Stimulated activated CD4-positive, alpha-beta T cell treated with anti-CD3 and anti-CD28 coated beads, TNF-alpha, amount 100 ng/mL, for 24 hours (primary cell): ENCODE measurements around the gene GPR63.

Source experiments
- DNase-seq, 3 experiments: peaks; one replicate each; pipeline ENCODE4 v3.0.0-alpha.2; 2020; ENCODE audit warnings: low read depth in 3 of 3

Gene GPR63

DNA sequence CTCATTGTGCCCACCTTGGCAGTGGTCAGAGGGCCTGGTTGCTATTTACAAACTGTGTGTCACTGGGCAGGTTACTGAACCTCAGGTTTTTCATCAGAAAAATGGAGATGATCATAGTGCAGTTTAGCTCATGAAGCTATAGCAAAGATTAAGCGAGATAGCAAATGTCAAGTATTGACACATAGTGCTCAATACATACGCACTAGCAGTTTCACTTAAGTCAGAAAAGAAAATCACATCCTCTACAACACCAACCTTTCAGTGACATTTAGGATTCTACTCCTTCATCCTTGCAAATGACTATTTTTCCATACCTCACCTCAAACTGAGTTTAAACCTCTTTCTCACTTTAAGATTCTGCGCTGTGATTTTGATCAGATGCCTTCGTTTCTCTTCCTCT is 16.2 kb downstream of the GPR63 start:
- DNase-seq: no peak

DNA sequence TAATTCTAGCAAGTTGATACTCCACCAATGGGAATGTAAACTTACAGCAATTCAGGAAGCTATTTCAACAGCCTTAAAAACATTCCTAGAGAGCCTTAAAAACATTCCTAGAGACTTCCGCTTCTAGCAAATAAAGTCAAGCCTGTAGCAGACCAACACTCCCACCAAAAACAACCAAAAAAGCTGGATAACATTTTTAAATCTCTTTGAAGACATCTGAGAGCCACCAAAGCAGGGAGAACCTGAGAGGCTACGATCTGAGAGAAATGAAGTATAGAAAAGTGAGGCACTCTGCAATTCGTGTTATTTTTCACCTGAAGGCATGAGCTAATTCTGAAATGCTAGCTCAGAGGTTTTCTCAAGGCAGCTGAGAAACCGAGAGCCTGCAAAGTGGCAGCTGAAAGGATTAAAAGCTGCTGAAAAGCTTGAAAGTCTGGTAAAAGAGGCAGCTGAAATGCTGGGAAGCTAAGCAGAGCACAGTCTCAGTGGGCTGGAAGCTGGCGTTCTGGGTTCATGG is 20.9 kb downstream of the GPR63 start:
- DNase-seq: no peak

DNA sequence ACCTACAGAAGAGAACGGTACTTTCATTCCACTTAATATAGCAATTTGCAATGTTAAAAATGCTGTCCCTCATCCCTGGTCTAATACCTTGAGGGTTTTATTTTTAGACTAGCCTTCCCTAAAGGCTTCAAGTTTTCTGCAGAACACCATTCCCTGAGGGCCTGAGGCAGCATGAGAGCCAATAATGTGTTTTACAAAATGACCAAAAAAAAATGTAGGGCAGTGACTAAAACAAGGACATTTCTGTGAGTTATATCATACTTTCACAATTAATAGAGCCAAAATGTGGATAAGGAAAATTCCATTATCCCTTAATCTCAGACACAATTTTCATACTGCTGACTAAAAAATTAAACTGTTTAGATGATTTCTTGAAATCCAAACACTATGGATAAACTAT is 22.7 kb downstream of the GPR63 start:
- DNase-seq: no peak

DNA sequence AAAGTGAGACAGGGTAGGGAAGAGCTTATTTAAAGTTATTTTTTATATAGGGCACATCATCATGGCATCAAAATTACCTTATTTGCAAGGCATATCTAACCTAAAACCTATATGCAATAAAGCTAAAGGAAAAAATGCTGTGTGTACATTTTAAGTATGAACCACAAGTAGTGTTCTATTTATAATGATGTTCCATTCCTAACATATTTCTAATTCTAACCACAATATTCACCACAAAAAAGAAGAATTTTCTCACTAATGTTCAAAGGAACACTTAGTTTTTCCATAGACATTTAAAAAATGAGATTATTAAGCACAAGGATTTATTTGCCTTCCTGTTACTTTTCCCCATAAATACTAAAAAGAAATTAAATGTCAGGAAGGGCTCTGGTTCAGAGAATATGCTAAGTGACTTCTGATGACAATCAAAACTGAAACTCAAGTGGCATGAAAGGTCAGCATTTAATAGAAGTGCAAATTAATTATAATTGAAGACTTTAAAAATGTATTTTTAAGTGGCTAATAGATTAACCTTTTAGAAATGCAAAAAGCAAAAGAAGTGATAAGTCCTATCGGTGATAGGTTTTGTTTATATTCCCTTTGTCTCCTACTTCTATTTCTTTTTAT is 25.1 kb downstream of the GPR63 start:
- no peak for DNase-seq

- no peak for DNase-seq
These were observed 25.6 kb downstream of the GPR63 start for GRCh38 chr6:96811670-96812069.

DNA sequence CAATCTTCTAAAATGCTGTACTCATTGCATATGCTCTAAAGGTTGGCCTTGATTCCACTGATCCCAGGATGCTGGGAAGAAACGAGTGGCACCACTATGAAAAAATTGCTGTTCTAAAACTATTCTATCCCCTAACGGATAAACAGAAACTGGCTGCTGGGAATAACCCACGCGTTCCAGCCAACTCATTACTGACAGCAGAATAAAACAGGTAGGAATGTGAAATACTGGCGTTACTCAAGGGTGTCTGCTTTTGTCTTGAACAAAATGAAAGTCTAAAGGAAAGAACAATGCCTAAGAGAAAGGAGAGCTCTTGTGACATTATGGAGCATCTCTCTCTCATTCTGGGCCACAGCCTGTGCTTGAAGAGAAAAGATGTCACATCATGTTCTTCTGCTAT is 26.1 kb downstream of the GPR63 start:
- no peak for DNase-seq

DNA sequence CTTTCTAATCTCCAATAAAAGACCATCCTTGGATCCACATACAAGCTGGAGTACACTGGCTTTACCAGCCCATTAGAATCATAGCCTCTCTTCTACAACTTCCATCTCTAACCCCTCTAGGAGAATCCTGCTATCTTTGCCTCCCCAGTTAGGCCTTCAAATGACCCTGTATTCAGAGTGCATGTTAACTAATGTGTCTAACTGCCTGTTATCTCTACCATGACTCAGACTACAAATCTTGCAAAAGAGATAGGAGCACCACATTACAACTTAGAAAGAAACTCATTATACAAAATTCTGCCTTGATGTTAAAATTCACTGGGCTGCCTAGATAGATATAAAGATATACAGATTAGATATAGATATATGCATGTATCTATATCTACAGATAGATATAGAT is 28.2 kb downstream of the GPR63 start:
- DNase-seq: no peak

- no peak for DNase-seq
These were observed 34.2 kb downstream of the GPR63 start for GRCh38 chr6:96803106-96803481.

GRCh38 chr6:96795481-96795880 is 41.8 kb downstream of the GPR63 start:
- DNase-seq: no peak

- DNase-seq: no peak
These were observed 42.3 kb downstream of the GPR63 start for GRCh38 chr6:96794980-96795379.

- no peak for DNase-seq
These were observed 44.6 kb downstream of the GPR63 start for GRCh38 chr6:96792561-96793190.

GRCh38 chr6:96789871-96790270 is 47.4 kb downstream of the GPR63 start:
- DNase-seq: no peak

DNA sequence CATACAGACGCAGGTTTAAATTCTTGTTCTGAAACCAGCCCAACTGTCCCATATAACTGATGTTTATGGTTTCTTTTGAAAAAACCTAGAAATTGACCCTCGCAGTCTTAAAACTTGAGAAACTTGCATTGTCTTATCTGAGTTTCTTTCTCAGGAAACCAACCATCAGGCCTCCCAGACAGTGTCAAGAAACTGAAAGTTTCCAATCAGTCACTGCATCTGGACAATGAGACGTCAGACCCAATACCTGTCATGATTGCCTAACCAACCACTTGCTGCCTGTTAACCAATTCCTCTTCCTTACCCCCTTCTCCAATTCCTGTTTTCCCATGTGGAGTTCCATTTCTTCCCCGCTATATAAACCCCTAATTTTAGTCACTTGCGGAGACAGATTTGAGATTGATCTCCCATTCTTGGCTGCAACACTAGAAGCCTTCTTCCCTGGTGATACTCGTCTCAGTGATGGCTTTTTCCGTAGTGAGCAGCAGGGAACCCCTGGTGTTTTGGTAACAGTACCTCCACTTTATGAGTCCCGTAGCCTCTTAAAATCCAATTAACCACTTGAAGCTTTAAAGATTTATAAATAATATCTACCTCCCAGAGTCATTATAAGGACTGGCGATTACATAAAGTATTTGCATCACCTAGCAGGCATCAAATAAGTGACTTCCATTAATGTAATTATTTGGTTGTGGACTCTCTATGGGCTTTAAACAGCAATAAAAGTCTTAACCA is 49.3 kb downstream of the GPR63 start:
- DNase-seq: no peak

GRCh38 chr6:96786336-96786735 is 50.9 kb downstream of the GPR63 start:
- no peak for DNase-seq

DNA sequence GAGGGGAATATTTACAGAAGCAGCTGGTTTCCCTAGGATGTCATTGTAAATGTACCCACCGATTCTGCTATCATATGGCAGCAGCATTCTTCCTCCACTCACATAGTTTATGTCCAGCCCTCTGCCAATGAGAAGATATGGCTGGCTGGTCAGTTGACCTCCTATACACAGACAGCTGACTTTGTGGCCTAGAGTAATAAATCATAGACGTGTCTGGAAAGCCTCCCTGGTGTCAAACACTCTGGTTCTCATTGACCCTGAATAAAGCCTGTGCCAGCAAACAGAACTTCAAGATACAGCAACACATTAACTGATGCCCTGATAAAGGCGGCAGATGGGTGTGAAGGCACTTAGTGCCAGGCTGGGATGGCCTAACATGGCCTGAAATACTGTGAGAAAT is 52.6 kb downstream of the GPR63 start:
- DNase-seq: no peak

GRCh38 chr6:96783307-96783706 is 54.0 kb downstream of the GPR63 start:
- no peak for DNase-seq

DNA sequence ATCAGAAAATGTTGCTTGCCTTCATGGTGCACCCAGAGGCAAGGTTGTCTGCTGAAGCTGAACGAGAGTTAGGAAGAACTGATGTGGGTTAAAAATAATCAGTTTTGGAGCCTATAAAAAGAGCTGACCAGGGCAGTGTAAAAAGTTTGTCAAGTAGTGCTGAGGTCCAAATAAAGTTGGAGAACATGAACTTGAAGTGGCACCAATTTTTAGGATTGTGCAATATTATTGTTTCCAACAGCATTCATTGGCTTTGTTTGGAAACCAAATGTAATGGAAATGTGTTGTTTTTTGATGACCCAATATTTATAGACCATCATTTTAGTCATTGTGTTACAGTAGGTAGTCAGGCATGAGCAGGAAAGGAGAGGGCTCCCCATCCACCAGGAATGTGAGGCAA is 55.7 kb downstream of the GPR63 start:
- no peak for DNase-seq

DNA sequence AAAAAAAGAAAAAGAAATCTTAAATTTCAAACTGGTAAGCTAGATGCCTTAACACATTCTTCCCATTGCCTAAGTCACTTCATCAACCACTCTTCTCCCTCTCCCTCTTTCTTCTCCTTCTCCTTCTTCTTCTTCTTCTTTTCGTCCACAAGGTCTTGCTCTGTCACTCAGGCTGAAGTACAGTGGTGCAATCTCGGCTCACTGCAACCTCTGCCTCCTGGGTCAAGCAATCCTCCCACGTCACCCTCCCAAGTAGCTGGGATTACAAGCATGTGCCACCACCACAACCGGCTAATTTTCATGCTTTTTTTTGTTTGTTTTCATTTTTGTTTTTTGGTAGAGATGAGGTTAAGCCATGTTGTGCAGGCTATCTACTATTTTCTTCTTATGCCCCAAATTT is 60.2 kb downstream of the GPR63 start:
- DNase-seq: no peak

DNA sequence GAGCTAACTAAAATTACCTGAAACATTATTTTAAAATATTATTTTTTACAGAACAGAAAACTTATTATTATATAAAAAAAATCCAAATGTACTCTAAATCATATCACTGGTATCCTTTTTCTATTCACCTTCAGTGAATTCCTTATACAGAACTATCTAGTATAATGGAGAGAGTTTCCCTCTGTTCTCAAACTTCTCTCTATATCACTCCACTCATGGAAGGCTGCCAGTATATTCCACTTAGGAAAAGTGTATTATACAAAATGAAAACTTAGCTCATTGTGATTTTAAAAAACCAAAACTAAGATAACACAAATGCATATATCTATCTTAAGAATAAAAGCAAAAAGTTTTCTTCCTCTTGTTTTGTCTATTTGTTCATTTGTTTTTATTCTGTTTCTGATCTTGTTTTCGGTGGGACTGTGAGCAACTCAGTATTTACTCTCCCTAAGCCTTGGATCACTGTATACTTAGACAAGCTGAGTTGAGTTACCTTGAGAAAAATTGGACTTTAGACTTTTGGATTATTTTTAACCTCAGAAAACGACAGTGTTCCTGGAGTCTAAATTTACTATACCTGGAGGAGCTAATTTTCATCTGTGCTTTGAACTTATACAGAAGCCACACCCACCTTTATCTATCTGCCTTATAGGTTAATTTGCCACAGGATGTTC is 61.4 kb downstream of the GPR63 start:
- no peak for DNase-seq

GRCh38 chr6:96766769-96767168 is 70.5 kb downstream of the GPR63 start:
- no peak for DNase-seq

DNA sequence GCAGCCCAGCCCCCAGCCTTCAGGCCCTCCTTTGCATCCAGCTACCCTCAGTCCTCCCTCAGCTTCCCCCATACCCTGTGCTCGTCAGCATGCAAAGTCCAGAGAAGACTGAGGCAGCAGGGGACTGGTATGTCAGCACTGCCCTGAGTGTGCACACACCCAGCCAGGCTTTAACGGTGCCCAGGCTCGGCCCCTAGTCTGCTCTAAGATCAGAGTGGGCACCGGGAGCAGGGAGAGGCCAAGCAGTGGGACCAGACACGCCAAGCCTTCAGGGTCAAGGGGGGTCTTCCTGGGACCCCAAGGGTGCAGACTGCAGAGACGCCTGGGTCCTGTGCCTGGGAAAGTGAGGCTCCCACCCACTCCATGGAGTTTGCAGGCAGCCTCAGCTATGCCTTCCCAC is 74.7 kb downstream of the GPR63 start:
- no peak for DNase-seq

- DNase-seq: no peak
These were observed 75.5 kb downstream of the GPR63 start for GRCh38 chr6:96761794-96762193.
